ENCODE data around the gene PLK3.
A peak's percentile ranks its signal among the peaks of the same experiment; 100 is the strongest.
"Not testable (repeated sequence)": the region's sequence is repeated elsewhere in the genome, so short reads cannot be mapped to it uniquely, and the experiment has no call there.

PLK3 gene

DNA sequence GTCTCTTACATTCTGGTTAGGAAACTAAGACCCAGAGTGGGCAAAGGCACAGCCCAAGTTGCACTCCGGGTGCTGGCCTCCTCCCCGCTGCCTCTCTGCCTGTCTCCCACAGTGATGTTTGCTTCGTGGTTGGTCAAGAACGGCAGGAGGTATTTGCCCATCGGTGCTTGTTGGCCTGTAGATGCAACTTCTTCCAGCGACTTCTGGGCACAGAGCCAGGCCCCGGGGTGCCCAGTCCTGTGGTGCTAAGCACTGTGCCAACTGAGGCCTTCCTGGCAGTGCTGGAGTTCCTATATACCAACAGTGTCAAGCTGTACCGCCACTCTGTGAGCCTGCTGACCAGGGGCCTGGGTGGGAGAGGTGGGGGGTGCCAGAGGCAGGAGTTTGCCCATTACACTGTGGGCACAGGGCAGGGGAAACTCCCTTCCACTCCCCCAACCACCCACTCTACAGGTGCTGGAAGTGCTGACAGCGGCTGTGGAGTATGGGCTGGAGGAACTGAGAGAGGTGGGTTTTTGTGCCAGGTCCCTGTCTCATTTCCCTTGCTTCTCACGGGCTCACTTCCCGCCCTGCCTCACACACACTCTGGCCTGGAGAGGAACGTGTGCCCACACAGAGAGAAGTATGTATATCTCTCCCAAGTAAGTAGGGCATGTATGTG lies 10.1 kb downstream of the PLK3 start:
- no peak for DNase-seq

- DNase-seq, result not testable (repeated sequence)
Measured at GRCh38 chr1:44810762-44811105, 10.6 kb downstream of the PLK3 start.

DNA sequence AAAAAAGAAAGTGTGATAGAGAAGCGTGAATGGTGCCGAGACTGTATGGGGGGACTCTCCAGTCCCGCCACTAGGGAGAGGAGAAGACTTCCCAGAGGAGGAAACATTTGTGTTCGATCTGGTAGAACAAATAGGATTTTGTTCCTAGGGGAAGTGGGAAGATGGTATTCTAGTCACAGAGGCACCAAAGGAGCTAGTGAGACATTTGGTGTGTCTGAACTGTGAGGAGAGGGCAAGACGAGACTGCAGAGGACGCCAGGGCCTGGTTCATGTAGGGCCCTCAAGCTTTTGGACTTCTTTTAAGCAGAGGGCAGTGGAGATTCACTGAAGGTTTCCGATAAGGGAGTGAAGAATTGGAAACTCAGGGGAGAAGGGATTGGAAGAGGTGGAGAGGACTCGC lies 11.1 kb downstream of the PLK3 start:
- no peak for DNase-seq

- DNase-seq, result no peak
Measured at GRCh38 chr1:44812822-44813543, 12.8 kb downstream of the PLK3 start.

DNA sequence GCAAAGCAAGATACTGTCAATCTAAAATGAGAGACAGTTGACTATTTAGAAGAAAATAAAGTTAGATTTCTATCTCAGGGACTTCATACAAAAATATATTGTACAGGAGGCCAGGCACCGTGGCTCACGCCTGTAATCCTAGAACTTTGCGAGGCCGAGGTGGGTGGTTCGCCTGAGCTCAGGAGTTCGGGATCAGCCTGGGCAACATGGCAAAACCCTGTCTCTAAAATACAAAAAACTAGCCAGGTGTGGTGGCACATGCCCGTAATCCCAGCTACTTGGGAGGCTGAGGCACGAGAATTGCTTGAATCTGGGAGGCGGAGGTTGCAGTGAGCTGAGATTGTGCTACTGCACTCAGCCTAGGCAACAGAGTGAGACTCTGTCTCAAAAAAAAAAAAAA lies 15.7 kb downstream of the PLK3 start:
- not testable (repeated sequence) for DNase-seq

GRCh38 chr1:44817307-44817706 lies 17.1 kb downstream of the PLK3 start:
- no peak for DNase-seq

DNA sequence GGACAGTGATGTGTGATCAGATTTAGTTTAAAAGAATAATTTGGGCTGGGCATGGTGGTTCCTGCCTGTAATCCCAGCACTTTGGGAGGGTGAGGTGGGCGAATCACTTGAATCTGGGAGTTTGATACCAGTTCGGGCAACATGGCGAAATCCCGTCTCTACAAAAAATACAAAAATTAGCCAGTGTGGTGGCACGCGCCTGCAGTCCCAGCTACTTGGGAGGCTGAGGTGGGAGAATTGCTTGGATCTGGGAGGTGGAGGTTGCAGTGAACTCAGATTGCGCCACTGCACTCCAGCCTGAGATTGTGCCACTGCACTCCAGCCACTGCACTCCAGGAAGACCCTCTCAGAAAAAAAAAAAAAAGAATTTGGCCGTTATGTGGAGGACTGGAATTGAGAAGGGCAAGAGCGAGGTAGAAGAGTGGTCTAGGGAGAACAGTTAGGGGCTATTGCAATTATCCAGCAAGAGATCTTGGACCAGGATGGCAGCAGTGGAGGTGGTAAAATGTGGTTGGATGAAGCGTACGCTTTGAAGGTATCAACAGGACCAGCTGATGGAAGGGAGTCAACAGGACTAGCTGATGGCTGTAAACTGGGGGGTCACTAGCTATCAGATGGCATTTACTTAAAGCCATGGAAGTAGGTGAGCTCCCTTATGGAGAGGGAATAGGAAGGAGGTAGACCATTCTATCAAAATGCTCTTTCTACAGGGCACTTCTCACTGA lies 17.8 kb downstream of the PLK3 start:
- no peak for DNase-seq

DNA sequence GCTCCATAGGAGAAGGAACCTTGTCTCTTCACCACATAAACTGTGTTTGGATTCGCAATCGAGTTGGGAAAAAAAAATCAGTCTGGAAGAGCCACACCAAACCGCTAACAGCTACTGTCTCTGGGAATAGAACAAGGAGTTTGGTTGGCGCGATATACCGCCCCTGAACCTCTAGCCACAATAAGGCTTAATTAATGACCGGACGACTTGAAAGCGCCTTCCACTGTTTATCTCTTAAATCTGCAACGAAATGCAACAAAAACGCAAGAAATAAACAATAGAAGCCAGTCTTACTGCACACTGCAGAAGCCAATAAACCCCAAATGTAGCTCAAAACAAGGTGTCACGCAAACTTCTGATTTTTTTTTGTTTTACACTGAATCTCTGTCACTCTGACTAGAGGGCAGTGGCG lies 19.0 kb downstream of the PLK3 start:
- peak; percentile 67 for DNase-seq

DNA sequence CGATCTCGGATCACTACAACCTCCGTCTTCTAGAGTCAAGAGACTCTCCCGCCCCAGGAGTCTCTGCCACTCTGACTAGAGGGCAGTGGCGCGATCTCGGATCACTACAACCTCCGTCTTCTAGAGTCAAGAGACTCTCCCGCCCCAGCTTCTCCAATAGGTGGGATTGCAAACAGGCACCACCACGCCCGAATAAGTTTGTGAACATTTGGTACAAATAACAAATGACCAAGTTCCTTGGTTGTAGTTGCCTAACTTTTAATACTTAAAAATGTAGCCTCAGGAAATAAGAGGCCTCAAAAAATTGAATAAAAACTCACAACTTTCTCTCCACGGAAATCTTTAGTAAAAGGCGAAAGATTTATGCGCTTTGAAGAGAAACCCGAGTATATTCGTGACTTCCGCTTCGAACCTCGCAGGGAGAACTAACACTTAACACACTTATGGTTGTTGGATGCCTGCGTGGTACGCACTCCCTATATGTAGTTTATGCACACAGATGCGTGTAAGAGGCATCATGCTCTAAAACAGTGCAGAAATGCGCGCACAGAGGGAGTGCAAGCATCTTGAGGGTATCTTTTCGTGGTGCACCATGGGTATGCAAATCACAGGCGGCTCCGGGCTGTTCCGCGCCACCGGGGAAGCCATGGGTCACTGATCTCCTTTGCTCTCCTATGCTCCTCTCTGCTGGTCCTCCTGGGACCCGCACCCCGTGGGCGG lies 19.6 kb downstream of the PLK3 start:
- peak; percentile 71 for DNase-seq

DNA sequence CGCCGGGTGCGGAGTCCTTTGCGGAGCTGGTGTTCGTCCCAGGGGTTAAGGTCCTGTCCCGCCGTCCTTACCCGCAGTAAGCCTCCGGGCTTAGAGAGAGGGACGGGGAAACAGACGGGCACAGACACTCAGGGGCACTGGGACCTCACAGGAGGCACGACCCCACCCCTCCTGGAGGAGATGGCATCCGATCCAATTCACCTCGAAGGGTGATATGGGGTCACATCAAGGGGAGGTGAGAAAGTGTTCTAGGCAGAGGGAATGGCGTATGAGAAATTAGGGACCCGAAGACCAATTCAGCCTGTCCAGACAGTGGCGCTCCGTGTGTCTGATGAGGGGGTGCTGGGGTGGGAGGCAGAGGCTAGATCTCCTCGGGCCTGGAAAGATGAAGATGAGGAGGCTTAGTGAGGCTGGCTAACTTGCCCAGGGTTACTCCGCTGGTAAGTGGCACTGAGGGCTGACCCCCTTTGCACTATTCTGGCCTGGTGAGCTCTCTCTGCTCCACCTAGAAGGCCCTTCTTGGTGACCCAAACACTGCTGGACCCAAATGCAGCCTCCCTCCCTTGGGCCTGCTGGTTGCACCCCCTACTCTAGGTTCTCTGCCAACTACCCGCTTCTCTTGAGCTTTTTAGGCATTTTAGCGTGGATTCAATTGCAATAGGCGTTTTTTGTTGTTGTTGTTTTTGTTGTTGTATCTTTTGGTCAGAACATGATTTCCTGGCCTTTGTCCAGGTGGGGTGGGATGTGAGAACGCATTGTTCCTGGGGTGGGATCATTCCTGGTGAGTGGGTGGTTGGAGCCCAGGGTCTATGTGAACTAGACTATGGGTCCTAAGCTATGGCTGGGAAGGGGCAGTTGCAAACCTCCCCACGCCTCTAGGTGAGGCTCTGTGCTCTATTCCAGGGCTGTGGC lies 20.4 kb downstream of the PLK3 start:
- no peak for DNase-seq

GRCh38 chr1:44821240-44821715 lies 21.1 kb downstream of the PLK3 start:
- DNase-seq, result no peak

GRCh38 chr1:44822131-44822701 lies 22.0 kb downstream of the PLK3 start:
- no peak for DNase-seq

GRCh38 chr1:44822981-44823451 lies 22.8 kb downstream of the PLK3 start:
- DNase-seq, result no peak

DNA sequence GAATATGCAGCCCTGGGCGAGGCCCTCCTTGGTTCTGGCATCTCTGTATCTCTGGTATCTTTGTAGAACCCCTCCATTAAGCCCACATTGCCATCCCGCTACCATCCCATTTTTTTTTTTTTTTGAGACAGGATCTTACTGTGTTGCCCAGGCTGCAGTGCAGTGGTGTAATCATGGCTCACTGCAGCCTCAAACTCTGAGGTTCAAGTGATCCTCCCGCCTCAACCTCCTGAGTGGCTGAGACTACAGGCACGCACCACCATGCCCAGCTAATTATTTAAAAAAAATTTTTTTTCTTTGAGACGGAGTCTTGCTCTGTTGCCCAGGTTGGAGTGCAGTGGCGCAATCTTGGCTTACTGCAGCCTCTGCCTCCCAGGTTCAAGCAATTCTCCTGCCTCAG lies 24.2 kb downstream of the PLK3 start:
- DNase-seq, result not testable (repeated sequence)

- DNase-seq, result no peak
Measured at GRCh38 chr1:44826375-44827196, 26.4 kb downstream of the PLK3 start.

DNA sequence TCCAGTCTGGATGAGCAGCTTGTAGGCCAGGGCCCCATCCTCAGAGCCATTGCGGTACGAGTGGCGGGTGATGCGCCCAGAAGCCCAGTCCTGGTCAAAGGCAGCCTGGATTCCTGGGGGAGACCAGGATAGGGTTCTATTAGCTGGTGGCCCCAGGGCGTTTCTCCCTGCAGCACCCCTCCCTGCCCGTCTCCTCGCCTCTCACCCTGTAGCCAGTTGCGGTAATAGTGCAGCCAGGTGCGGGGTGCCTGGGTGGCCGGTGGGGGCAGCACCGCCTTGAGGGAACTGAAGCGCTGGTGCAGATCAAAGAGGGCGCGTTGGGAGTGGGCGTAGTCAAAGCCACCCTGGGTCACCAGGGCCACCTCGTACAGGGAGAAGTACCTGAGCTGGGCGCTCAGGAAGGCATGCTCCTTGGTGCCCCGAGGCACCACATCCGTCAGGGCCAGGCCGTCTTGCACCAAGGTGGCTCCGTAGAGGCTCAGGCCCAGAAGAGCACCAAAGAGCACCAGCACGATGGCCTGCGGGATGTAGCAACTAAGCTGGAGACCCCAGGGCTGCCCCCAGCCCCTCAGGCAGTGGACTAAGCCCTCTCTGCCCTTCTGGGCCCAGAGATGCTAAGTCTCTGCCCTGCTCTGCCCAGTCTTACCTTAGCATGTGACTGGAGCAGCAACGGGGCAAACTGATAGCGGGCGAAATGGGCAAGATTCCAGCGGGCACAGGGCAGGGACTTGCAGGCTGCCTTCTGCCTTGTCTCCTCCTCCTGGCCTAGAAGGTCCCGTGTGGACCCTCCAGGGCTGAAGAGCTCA lies 27.2 kb downstream of the PLK3 start:
- DNase-seq, result no peak

DNA sequence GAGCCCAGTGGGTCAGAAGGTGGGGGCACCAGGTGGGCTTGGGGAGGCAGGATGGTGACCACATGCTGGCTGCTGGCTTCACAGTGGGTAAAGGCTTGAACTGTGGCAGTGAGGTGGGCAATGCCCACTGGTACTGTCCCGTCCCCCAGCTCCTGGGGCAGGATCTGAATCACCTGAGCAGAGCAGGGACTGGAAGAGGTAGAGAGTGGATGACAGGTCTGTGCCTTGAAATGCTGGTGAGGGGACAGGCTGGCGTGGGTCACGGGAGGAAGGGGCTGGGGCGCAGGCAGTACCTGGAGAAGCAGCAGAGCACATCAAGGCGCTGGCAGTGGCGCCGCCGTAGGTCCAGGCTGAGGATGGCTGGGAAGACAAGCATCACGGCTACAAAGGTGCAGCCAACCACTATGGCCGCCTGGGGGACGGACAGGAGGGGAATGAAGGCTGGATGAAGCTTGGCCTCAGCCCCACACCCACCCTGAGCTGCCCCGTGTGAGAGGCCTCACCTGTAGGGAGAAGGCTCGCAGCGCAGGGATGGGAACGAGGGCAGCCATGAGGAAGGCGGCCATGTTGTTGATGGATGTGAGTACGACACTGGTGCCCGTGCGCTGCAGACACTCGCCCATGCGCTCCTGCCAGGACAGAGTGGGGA lies 27.9 kb downstream of the PLK3 start:
- no peak for DNase-seq

- no peak for DNase-seq
Measured at GRCh38 chr1:44828841-44829440, 28.8 kb downstream of the PLK3 start.

All from KG1 (cell line).